Measurements from ENCODE around the gene TBX1.
A peak's percentile ranks its signal among the peaks of the same experiment; 100 is the strongest.

Gene TBX1

DNA sequence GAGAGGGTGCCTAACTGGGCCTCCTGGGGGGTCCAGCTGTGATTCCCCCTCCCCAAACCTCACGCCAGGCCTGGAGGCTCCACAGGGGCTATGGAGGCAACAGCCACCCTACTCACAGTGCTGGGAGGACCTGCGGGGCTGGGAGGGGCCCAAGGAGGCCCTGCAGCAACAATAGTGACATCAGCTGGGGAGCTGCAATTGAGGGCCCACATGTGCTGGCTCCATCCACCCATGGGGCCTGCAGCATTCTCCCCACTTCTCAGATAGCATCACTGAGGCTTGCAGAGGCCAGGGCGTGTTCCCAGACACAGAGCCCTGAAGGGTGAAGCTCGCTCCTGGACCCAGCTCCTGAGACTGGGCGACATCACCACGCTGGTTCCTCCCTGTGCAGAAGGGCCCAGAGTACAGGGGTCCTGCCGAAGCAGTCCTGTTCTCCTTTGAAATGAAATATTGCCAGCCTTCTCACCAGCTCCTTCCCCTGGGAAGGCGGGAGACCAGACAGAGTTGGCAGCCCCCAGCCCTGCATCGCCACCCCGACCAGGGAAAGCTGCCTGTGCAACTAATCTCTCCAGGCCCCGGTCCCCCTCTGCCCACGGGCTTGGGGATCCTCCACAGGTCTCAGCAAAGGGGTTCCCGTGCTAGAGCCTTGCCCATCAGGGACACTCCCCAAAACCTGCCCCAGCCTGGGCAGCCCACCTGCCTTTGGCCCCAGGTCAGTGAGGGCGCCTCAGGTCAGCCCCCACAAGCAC is 8.9 kb upstream of the TBX1 start:
- no peak for DNase-seq (ENCODE audit: low read depth in 1 of 2, low spot score in 1 of 2)

- DNase-seq (ENCODE audit: low read depth in 1 of 2, low spot score in 1 of 2): no peak
Measured at GRCh38 chr22:19753090-19753842, 7.3 kb upstream of the TBX1 start.

GRCh38 chr22:19753996-19754700 is 6.4 kb upstream of the TBX1 start:
- no peak for DNase-seq (ENCODE audit: low read depth in 1 of 2, low spot score in 1 of 2)

DNA sequence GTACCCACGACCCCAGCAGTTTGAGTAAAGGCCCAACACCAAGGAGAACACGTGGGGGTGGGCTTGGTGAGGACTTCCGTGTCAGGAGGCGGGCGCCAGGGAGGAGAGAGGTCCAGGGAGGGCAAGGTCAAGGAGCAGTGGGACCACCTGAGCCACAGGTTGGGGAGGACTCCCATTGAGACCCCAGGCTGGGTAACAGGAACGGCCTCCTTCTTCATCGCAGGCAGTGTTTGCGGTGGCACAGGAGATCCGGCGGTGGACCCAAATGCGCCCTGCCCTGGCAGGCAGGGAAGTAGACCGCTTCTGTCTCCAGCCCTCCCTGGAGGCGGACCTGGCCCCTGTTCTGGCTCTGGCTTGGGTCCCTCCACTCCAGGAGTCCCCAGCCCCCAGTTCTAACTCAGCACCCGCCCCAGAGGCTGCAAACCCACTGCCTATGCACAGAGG is 5.9 kb upstream of the TBX1 start:
- no peak for DNase-seq (ENCODE audit: low read depth in 1 of 2, low spot score in 1 of 2)

- no peak for DNase-seq (ENCODE audit: low read depth in 1 of 2, low spot score in 1 of 2)
Measured at GRCh38 chr22:19755145-19755710, 5.3 kb upstream of the TBX1 start.

DNA sequence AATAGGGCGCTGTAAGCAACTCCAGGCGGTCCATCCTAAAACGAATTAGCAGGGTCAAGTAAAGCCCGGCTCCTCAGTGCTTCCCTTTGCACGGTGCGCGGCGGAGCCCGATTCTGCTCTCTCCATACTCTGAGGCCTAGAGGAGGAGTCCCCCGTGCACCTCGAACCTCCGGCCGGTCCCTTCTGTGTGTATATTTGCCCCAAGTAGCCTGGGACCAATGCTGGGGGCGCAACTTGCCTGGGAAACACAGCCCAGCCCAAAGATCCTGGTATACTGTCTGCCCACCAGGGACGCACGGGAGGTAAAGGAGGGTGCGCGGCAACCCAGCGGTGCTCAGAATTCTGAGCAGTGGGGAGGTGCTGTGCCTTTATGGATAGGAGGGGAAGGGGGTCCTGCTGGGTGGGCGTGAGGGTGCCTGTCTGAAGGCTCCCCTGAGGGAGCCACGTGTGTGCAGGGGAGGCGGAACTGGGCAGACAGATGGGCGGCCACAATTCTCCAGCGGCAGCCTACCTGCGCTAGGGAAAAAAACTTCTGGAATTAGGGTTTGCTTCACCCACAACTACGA is 4.8 kb upstream of the TBX1 start:
- DNase-seq (ENCODE audit: low read depth in 1 of 2, low spot score in 1 of 2): no peak

DNA sequence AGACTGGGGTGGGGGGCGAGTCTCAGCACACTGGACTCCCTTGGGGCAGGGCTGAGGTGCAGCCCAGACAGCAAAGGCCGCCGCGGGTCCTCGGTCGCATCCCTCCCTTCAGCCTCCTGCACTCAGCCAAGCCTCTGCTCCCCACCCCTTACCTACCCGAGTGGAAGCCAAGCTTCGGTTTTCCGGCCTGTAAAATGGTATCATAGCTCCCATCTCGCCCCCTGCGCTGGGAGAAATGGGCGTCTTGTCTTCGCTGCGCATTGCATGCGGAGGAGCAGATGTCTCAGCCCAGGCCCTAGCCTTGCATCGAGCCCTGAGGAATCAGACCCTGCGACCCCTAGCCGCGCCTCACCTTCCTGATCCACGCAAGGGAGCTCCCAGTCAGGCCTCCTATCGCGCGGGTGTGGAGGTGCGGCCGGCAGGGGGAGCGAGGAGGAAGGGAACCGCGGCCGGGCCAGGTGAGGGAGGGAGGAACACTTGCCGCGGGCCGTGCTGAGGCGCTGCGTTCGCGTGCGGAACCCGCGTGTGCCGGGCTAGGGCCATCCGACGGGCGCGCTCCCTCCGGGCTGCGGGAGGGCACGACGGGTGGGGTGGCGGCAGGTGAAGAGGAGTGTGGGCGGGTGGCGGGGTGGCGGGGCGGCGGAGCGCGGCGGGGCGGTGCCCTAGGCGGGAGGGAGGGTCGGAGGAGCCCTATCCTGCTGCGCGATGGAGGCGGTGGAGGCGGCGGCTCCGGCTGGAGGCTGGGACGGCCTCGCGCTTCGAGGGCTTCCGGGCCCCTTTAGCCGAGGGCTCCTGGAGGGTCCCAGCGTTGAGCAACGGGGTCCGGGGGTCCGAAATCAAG is 4.1 kb upstream of the TBX1 start:
- peak; percentile 55 to 56 for DNase-seq (ENCODE audit: low read depth in 1 of 2, low spot score in 1 of 2)

DNA sequence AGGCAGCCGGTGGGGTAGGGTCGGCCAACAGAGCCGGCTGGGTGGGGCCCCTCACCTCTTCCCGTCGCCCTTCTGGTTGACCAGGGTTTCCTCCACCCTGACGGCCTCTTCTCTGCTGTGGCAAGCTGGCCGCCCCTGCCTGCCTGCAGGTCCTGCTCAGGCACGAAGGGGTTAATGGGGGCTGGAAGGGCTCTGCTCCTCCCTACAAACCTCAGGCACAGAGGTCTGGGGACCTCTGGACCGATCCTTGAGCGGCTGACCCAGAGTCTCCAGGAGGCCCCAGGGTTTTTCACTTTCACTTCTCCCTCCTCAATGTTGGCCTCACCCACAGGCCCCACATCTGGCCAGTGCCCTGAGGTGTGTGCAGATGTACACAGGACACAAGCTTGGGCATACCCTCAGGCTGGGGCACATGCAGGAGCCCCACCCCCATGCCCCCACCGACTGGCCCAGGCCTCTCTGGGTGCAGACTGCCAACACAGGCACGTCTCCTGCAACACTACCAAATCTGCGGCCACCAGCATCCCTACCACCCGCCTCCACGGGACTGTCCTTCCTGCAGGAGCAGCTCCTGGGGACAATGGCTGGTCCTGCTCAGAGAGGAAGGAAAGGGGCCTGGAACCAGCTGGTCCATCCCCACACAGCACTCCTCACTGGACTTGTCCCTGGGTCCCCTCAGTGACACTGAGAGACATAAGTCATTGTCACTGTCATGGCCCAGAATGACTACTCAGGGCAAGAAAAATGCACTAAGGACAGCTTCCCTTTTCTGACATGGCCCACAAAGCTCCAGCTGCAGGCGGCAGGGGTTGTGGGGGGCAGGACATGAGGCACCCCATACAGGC is 3.2 kb upstream of the TBX1 start:
- DNase-seq (ENCODE audit: low read depth in 1 of 2, low spot score in 1 of 2): no peak

GRCh38 chr22:19757985-19758895 is 2.3 kb upstream of the TBX1 start:
- no peak for DNase-seq (ENCODE audit: low read depth in 1 of 2, low spot score in 1 of 2)

DNA sequence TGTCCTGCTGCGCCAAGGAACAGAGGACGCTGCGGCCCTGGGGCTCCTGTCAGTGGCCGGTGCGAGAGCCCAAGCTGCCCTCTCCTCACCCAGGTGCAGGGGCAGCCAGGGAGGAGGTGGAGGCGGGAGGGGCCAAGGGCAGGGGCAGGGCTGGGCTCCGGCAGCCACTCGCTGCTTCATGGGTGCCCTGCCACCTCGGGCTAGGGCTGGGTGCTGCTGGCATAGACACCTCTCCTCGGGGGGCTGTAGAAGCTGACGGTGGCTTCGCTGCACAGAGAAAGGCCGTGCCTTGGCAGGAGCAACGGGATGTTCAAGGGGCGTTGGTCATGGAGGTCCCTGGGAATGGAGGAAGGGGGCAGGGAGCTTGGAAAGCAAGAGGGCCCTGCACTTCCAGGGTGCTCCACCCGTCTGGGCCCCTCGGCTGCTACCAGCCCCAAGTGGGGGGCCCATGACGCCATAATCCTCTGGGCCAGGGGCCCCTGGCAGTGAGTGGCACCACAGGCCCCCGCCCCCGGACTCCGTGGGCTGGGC is 1.6 kb upstream of the TBX1 start:
- DNase-seq (ENCODE audit: low read depth in 1 of 2, low spot score in 1 of 2): no peak

DNA sequence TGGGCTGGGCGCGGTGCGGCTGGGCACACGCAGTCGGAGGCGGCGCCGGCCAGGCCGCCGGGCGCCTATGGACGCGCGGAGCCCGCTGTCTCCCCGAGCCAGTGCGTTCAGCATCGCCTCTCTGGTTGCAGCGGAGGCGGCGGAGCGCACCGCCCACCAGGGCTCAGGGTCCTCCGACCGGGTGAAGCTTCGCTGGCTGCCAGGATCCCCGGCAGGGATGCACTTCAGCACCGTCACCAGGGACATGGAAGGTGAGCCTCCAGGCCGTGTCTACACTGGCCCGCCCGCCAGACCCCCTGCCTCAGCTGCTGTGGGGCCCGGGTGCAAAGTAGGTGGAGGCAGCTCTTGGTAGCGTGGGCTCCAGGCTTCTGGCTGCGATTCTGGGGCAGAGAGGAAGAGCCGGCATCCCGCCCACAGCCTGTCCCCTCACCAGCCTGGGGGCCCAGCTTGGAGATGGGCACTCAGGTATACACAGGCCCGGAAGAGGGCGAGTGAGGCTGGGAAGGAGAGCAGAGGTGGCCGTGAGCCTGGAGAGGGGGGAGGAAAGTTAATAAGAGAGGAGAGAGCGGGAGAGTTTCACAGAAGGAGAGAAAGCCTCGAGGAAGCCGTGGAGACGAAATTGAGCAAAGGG is 1.0 kb upstream of the TBX1 start:
- DNase-seq (ENCODE audit: low read depth in 1 of 2, low spot score in 1 of 2): no peak

- DNase-seq (ENCODE audit: low read depth in 1 of 2, low spot score in 1 of 2): no peak
Measured at GRCh38 chr22:19760951-19761724, 560 bp downstream of the TBX1 start.

DNA sequence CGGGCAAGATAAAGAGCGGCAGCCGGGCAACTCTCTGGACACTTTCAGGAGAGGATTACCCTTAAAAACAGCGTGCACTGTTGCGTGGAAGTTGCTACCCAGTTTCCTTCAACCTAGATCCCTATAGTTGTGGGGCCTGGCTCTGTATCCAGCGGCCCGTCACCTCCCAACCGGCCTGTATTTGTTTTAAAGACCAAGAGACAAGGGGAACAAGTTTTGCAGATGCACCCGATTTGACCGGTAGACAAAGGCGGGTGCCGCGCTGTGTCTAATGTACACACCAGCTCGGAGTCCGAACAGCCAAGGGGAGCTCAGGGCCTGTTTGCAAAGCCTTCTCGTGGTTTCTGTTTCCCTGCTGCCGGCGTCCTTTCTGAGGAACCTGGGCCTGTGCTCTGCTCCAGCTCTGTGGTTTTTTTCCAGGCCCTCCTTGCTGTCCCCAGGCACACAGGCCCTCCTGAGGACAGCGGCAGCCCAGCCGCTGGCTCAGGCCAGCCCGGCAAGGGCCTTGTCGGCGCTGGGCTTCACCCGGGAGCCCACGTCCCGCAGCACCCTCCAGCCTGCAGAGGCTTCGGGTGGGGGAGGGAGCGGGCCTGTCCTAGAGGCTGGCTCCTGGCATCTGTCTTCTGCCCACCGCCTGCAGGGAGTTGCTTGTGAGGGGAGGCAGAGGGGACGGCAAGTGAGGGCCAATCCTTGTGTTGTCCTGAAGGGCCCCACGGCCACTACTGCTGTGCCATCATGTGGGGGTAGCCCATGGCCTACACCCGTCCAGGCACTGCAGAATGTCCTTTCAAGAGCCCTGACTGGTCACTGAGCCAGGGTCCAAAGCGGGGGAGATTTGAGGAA is 1.4 kb downstream of the TBX1 start:
- no peak for DNase-seq (ENCODE audit: low read depth in 1 of 2, low spot score in 1 of 2)

DNA sequence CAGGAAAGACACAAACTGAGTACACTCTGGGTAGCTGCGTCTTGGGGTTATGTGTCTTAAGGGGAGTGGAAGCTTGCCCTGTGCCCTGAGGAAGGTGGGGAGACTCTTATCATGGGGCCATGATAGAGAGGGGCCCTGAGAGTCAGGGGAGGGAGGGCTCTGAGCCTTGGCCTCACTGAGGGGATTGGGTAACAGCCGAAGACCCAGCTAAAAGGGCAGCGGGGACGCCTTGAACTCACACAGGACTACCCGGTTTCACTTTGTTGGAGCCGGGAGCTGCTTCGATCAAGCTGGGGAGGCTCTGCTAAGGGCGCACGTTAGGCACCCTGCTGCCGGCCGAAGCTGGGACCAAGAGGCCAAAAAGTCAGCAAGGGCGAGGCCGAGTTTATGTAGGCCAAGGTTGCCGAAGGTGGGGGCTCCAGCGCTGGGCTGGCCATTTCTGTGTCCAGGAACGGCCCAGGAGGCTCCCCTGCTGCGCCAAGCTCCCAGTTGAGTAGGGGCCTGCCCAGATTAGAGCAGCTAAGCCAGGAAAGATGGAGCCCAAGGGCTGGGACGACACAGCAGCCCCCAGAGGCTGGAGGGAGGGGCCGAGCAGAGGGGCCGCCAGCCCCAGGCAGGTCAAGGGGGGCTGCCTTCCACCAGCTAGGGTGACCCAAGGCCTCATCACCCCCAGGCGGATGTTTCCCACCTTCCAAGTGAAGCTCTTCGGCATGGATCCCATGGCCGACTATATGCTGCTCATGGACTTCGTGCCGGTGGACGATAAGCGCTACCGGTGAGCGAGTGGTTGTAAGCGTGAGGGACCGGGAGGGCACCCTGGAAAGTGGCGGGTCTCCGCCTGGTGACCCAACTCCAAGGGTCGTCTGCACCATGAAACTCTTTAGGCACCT is 2.2 kb downstream of the TBX1 start:
- DNase-seq (ENCODE audit: low read depth in 1 of 2, low spot score in 1 of 2): no peak
